ENCODE results near the gene MED28.

The MED28 gene

GRCh38 chr4:17667653-17668201 lies 53.3 kb downstream of the MED28 start:
- DNase-seq, result no peak

GRCh38 chr4:17670423-17670822 lies 56.0 kb downstream of the MED28 start:
- no peak for DNase-seq

- DNase-seq, result no peak
Observed at GRCh38 chr4:17680559-17681280, 66.3 kb downstream of the MED28 start.

- no peak for DNase-seq
Observed at GRCh38 chr4:17681281-17682221, 67.1 kb downstream of the MED28 start.

GRCh38 chr4:17682222-17682566 lies 67.8 kb downstream of the MED28 start:
- DNase-seq, result no peak
